ENCODE results near the gene HIRIP3.

Gene HIRIP3

GRCh38 chr16:29943846-29944799 lies 51.3 kb downstream of the HIRIP3 start:
- Histone ChIP-seq H3K4me2 (no peak overlapping the region), H3K36me3 (no peaks in the 10 kb centered on the region), H4K20me1 (no peaks in the 10 kb centered on the region), H3K9ac (no peak overlapping the region), H3K27ac (no peak overlapping the region), H3K9me3 (peaks cover 4% of the 10 kb centered on the region; the same call in 1 of the 2 replicates), H3K4me1 (0 out of 2 replicates have a peak, but pooled peaks cover 12% of the 10 kb centered on the region), H3K4me3 (no peak overlapping the region), H3K27me3 (no peaks in the 10 kb centered on the region)
- TF ChIP-seq Cebpa-rat (IDR thresholded peaks at IDR 0.05) = no peak

All from BLaER1 (cell line).